ENCODE measurements around the gene STXBP3.

STXBP3 gene

DNA sequence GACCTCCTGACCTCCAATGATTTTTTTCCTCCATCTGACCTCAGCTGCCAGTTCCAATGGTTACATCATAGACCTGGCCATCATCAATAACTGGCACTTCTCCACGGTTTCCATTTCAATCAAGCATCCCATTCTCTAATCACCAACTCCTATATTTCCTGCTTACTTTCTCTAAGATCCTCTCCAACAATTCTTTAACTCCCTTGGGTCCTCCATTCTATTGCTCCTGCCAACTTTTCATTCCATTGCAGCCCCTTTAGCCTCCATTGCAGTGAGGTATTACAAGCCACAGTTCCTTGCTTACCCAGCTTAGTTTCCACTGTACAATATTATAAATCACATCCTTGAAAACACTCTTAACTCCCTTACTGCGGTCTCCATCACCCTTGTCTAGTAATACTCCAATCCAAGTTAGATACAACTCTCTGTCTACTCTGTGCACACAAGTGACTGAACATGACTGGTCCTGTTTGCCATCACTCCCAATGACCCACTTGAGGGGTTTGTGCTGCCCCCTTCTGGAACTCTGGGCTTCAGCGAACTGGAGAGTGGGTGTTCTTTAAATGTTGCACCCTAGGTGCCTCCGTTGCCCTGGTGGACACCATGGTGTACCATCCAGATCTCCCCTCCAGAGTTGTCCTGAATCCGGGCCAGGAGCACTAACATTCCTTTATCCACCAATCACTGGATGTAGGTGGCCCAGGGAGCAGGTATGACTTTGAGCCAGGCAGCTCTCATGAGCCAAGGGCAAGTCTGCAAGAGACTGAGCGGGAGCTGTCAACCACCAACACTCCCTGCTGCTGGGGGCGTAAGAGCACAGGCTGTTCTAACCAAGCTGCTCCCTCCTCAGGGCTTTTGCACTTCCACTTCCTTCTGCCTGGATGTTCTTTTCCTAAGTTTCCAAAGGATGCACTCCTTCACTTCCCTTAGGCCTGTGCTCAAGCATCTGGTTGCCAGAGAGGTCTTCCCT, 37.5 kb upstream of the STXBP3 start:
- TF ChIP-seq, protein P1, sequence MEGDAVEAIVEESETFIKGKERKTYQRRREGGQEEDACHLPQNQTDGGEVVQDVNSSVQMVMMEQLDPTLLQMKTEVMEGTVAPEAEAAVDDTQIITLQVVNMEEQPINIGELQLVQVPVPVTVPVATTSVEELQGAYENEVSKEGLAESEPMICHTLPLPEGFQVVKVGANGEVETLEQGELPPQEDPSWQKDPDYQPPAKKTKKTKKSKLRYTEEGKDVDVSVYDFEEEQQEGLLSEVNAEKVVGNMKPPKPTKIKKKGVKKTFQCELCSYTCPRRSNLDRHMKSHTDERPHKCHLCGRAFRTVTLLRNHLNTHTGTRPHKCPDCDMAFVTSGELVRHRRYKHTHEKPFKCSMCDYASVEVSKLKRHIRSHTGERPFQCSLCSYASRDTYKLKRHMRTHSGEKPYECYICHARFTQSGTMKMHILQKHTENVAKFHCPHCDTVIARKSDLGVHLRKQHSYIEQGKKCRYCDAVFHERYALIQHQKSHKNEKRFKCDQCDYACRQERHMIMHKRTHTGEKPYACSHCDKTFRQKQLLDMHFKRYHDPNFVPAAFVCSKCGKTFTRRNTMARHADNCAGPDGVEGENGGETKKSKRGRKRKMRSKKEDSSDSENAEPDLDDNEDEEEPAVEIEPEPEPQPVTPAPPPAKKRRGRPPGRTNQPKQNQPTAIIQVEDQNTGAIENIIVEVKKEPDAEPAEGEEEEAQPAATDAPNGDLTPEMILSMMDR (IDR thresholded peaks at IDR 0.05), result 0 out of 2 replicates have a peak, but pooled peaks have one; percentile 25
- TF ChIP-seq ZFX (IDR thresholded peaks at IDR 0.05; ENCODE audit: borderline replicate concordance), result no peak

DNA sequence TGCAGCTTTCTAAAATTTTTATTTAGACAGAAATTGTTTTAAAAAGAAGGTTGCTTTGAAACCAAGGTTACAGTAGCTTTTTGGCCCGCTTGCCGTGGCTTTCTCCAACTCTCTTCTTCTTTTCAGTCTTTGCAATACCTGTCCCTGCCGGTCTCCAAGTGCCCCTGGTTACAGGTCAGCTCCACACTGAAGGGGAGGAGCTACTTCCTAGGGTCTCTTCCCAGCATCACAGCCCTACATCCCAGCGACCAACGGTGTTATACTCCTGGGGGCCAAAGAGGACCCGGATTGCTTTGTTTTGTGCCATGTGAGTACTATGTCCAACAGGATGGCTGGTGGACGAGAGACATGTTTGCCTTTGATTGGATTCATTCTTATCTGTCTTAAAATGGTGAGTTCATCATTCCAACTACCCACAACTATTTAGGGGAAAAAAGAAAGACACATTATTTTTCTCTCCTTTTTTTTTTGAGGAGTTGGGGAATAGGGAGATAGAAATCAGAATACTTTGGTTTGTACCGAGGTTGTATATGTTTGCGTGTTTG, 33.8 kb upstream of the STXBP3 start, which contains the start of gene FNDC7:
Gene FNDC7 (plus strand): TSS at position 303 of the 545 bp plus-strand sequence. CDS start 26 bp downstream, at position 329.
- TF ChIP-seq, protein P1 (IDR thresholded peaks at IDR 0.05), result no peak
- TF ChIP-seq ZFX (IDR thresholded peaks at IDR 0.05; ENCODE audit: borderline replicate concordance), result no peak
- no peak within 1 kb of the TSS for H3K27ac ChIP-seq

More for the DNA sequence above, 37.5 kb upstream of the STXBP3 start:
- no peak overlapping the region for H3K27ac ChIP-seq

DNA sequence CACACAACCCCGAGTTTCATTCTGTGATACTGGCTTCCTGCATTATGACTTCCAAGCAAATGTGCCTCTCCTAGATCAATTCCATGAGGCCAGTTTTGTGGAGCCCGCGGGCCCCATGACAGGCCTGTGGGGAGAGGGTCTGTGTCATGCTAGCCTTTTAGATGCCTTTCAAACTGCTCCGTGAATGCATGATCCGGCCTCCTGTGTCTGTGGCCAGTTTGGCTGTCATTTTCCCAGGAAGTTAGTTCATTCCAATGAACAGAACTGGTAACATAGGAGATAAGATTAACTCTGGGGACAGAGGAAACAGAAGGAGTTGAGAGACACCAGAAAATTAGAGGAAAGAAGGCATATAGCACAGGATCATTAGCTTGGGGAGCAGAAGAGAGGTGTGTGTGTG, 30.5 kb upstream of the STXBP3 start:
- no peak overlapping the region for H3K27ac ChIP-seq
- TF ChIP-seq, protein P1 (IDR thresholded peaks at IDR 0.05), result no peak
- TF ChIP-seq ZFX (IDR thresholded peaks at IDR 0.05; ENCODE audit: borderline replicate concordance), result no peak

DNA sequence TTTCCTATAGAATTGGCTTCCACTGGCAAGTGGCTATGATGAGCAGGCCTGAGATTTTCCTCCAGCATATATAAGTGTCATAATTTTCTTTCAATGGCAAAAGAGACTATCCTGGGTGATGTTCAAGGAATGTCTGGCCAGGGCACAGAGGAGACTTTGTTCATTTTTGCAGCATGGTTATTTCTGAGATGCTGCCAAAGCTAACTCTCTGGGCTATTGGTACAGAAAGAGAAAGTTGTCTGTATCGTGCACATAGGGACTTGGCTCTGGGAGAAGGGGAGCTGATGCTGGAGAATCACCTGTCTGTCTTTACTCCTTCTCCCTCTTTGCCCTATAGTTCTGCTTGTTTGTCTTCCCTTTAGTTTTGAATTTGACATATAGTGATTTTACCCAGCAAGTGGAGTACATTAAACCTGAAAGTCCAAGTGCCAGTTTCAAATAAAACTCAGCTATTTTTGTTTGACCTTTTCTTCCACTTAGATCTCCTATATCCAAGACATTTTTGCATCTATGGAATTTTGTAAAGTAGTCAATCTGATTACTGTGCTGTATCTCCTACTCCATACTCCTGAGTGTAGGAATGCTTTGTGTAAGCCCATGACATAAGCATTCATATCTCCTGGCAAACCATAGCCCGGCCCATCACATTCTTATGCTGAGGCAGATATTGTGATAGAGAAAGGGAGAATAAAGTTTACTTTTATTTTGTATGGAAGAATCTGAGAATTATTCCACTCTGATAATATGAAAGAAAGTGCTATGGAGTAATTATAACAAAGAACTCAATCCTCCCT, 29.8 kb upstream of the STXBP3 start:
- no peak overlapping the region for H3K27ac ChIP-seq
- TF ChIP-seq, protein P1 (IDR thresholded peaks at IDR 0.05), result no peak

DNA sequence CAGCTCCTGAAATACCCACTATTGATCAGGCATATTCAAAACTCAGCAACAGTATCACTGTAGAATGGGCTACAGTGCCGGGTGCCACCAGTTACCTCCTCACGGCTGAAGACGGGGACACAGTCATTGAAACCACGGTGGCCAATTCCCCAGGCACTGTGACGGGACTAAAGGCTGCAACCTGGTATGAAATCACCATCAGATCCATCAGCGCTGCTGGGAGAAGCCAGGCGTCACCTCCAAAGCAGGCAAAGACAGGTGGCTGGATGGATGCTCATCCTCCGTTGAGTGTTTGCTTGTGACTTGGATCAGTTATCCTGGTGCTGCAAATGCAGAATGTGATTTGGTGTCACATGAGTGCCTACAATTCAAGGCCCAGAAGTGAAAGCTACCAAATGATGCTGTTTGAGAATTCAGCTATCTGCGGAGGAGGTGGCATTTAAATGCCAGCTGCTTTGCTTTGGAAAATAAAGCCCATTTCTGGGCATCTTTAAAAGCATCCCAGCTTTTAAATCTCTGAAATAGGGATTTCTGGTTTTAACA, 28.6 kb upstream of the STXBP3 start:
- TF ChIP-seq, protein P1 (IDR thresholded peaks at IDR 0.05), result no peak
- TF ChIP-seq ZFX (IDR thresholded peaks at IDR 0.05; ENCODE audit: borderline replicate concordance), result no peak
- H3K27ac ChIP-seq, result no peak overlapping the region

DNA sequence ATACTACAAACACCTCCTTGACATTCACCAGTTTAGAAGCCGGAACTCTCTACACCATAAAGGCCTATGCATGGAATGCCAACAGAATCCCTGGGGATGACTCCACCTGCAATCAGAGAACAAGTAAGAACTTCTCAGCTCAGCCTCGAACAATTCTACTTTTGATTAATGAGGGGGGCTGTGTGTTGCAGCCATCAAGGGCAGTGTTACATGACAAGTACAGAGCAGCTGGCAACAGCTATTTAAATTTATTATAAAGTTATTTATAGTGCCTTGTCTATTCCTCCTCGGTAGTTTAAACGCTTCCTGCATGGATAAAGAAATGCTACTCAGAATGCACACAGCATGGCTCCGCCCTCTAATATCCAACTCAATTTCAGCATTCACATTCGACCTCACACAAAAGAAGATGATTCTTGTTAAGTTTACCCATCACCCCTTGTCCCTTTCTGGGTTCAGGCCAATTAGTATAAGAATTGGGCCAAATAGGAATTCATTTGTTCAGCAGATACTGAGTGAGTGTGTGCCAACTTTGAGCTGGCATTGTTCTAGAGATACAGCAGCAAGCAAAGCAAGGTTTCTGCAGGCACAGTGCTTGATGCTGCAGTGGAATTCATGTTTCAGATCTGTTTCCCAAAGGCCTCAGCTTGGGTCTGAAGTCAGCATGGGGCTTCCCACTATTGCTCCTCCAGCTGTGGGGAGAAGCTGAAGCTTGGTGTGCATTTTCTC, 27.4 kb upstream of the STXBP3 start:
- no peak overlapping the region for H3K27ac ChIP-seq
- TF ChIP-seq, protein P1 (IDR thresholded peaks at IDR 0.05), result no peak
- TF ChIP-seq ZFX (IDR thresholded peaks at IDR 0.05; ENCODE audit: borderline replicate concordance), result no peak
